HepG2 (cell line): Measurements from ENCODE around the gene MPLKIP. TPM values are rescaled to one million over a fixed set of nuclear protein-coding genes. Genes with fewer than 3 reads are reported as not detected.

Source experiments
- ATAC-seq: fragments of 200-7000 bp; cut with Tn5 transposase; 3 replicates; pipeline ENCODE4 v1.9.1; 2020; ENCODE audit warnings: mild to moderate bottlenecking, moderate library complexity
- BruUV-seq: library from RNA; stranded (reverse); fragments of 400-500 nt; replicated peaks from 2 replicates; lab custom pipeline; 2021; lab: Mats Ljungman, UMichigan
- CTCF ChIA-PET: fragments of 300-600 bp; formaldehyde crosslinking; extraction: SDS; loops from one replicate; lab custom pipeline; 2021; ENCODE audit warnings: low total read pairs, inconsistent platforms, low intra/inter-chr PET ratio; lab: Yijun Ruan, JAX
- POLR2A ChIA-PET: fragments of 350-600 bp; sonication (Branson Sonifier 250); formaldehyde crosslinking; loops from one replicate; lab custom pipeline; 2020; ENCODE audit warnings: antibody characterized with exemption, inconsistent platforms; lab: Yijun Ruan, JAX
- DNase-seq: peaks from one replicate; pipeline ENCODE4 v3.0.0-alpha.2; 2015; ENCODE audit warnings: low spot score
- FAIRE-seq: peaks from 3 replicates; lab custom pipeline; 2011; peaks lifted over from hg19 to GRCh38; lab: Jason Lieb, UNC
- H2AFZ ChIP-seq: one replicate; pipeline ENCODE4 v1.6.1; 2011; ENCODE audit warnings: low read length, inconsistent platforms
- H3K27ac ChIP-seq: fragments of 300-600 bp; 3 replicates; pipeline ENCODE4 v1.8.0; 2011; ENCODE audit warnings: mixed run types, mild to moderate bottlenecking, mixed read lengths, low read length, inconsistent platforms; ENCODE audit not compliant: insufficient read depth; ENCODE audit errors: extremely low read length
- H3K27me3 ChIP-seq, 2 experiments: fragments of 200-600 bp in 1 of 2; 2 replicates in 1 of 2; 3 replicates in 1 of 2; pipeline versions ENCODE4 v1.6.0 to v1.8.0; 2011; ENCODE audit warnings: low read length in 2 of 2, mild to moderate bottlenecking in 2 of 2, moderate library complexity in 2 of 2, inconsistent platforms in 1 of 2; ENCODE audit not compliant: insufficient read depth in 2 of 2, control insufficient read depth in 1 of 2
- H3K36me3 ChIP-seq, 2 experiments: fragments of 200-600 bp in 1 of 2; replicated peaks in 1 of 2; 2 replicates in 1 of 2; 3 replicates in 1 of 2; pipeline versions ENCODE4 v1.5.1 to v1.8.0; 2011; ENCODE audit warnings: low read length in 2 of 2, inconsistent platforms in 1 of 2; ENCODE audit not compliant: insufficient read depth in 2 of 2, control insufficient read depth in 1 of 2
- H3K4me1 ChIP-seq: 2 replicates; pipeline ENCODE4 v1.5.1; 2012; ENCODE audit warnings: low read length, inconsistent platforms; ENCODE audit not compliant: insufficient read depth
- H3K4me2 ChIP-seq: 2 replicates; pipeline ENCODE4 v1.6.0; 2011; ENCODE audit warnings: low read depth, low read length, inconsistent platforms
- H3K4me3 ChIP-seq, 3 experiments: fragments of 200-600 bp in 1 of 3; sonication (generic), shearing (Covaris generic) in 1 of 3; replicated peaks in 1 of 3; 2 replicates each; pipeline ENCODE4 v1.5.1; 2011 to 2016; ENCODE audit warnings: low read length in 3 of 3, inconsistent platforms in 2 of 3, low read depth in 2 of 3, mild to moderate bottlenecking in 2 of 3, control low read depth in 1 of 3, mixed read lengths in 1 of 3; ENCODE audit not compliant: insufficient read depth in 1 of 3
- H3K79me2 ChIP-seq: one replicate; pipeline ENCODE4 v1.6.1; 2011; ENCODE audit warnings: low read length, inconsistent platforms; ENCODE audit not compliant: insufficient read depth
- H3K9ac ChIP-seq: 2 replicates; pipeline ENCODE4 v1.6.0; 2011; ENCODE audit warnings: mild to moderate bottlenecking, low read depth, low read length, inconsistent platforms; ENCODE audit not compliant: insufficient read depth
- H3K9me3 ChIP-seq: 2 replicates; pipeline ENCODE4 v1.5.1; 2012; ENCODE audit warnings: mild to moderate bottlenecking, low read length
- H4K20me1 ChIP-seq: 2 replicates; pipeline ENCODE4 v1.6.0; 2011; ENCODE audit warnings: inconsistent platforms, mild to moderate bottlenecking, low read length, moderate library complexity; ENCODE audit not compliant: insufficient read depth
- BRD4 ChIP-seq: sonication (generic); formaldehyde crosslinking; IDR thresholded peaks from 2 replicates; pipeline ENCODE4 v1.4.0; 2020; ENCODE audit warnings: missing genetic modification reagents
- E2F2 ChIP-seq: sonication (generic); formaldehyde crosslinking; IDR thresholded peaks from 2 replicates; pipeline ENCODE4 v1.4.0; 2020; ENCODE audit warnings: missing genetic modification reagents, borderline replicate concordance
- GATAD2A ChIP-seq: IDR thresholded peaks from 2 replicates; pipeline ENCODE4 v1.6.1; 2016
- HNRNPL ChIP-seq: fragments of 200-400 bp; formaldehyde crosslinking; IDR thresholded peaks from 2 replicates; pipeline ENCODE4 v1.6.1; 2017; ENCODE audit warnings: mild to moderate bottlenecking, low read depth, low read length
- HOXA3 ChIP-seq: sonication (generic); formaldehyde crosslinking; IDR thresholded peaks from 2 replicates; pipeline ENCODE4 v1.5.0; 2020; ENCODE audit warnings: missing genetic modification reagents
- SP5 ChIP-seq: IDR thresholded peaks from 2 replicates; pipeline ENCODE4 v1.6.1; 2016; ENCODE audit warnings: low read depth, borderline replicate concordance
- U2AF1 ChIP-seq: fragments of 200-400 bp; formaldehyde crosslinking; optimal IDR thresholded peaks from 2 replicates; pipeline ENCODE3; 2017; ENCODE audit warnings: mild to moderate bottlenecking, low read depth, low read length
- ZBTB21 ChIP-seq: sonication (generic); formaldehyde crosslinking; IDR thresholded peaks from 2 replicates; pipeline ENCODE4 v1.4.0; 2020; ENCODE audit warnings: missing genetic modification reagents
- ZFP36 ChIP-seq: fragments of 150-350 bp; IDR thresholded peaks from 2 replicates; pipeline ENCODE4 v1.6.1; 2018; ENCODE audit warnings: borderline replicate concordance, low read length, low read depth; ENCODE audit not compliant: partially characterized antibody
- ZKSCAN5 ChIP-seq: sonication (generic); formaldehyde crosslinking; IDR thresholded peaks from 2 replicates; pipeline ENCODE4 v1.5.1; 2020; ENCODE audit warnings: mild to moderate bottlenecking, missing genetic modification reagents
- ZZZ3 ChIP-seq: sonication (generic); formaldehyde crosslinking; IDR thresholded peaks from 2 replicates; pipeline ENCODE4 v1.4.0; 2020; ENCODE audit warnings: missing genetic modification reagents, mild to moderate bottlenecking, borderline replicate concordance
- WGBS: methylation state at CpG from one replicate; pipeline ENCODE4 v1.1.6; 2017; ENCODE audit warnings: low lambda C conversion rate; 5-methylcytosine and 5-hydroxymethylcytosine counted together
- in situ Hi-C: cut with HindIII; loops from 2 replicates; pipeline ENCODE4 v1.10.0; 2017; ENCODE audit warnings: low pct_unique_long_range_greater_than_20kb; ENCODE audit not compliant: extremely low pct_ligation_motif_present
- intact Hi-C: fragments of 100-400 bp; cut with micrococcal nuclease; formaldehyde crosslinking; loops from one replicate; pipeline ENCODE4 v1.10.0; 2022; ENCODE audit not compliant: unreplicated experiment
- polyA plus RNA-seq, 8 experiments: library from polyadenylated mRNA; depleted of rRNA in 3 of 8; stranded (reverse) in 7 of 8; unstranded in 1 of 8; fragments of >200 nt; fragmentation: Illumina TruSeq in 4 of 8; extraction: Trizol in 4 of 8; gene quantifications; 2 replicates each; pipeline versions ENCODE4 v1.2.1 to v1.2.3, GENCODE V29; 2011 to 2016; ENCODE audit warnings: low read depth in 4 of 8, missing spikeins in 1 of 8, mixed read lengths in 1 of 8; ENCODE audit not compliant: insufficient read depth in 1 of 8
- total RNA-seq, 5 experiments: library from RNA; depleted of rRNA; stranded (reverse); fragments of >200 nt; fragmentation: Illumina TruSeq; extraction: Trizol; gene quantifications; 2 replicates each; pipeline ENCODE4 v1.2.3, GENCODE V29; 2016; ENCODE audit warnings: low read depth in 1 of 5
- TF ChIP-seq, protein P1 (sequence below): sonication (generic); formaldehyde crosslinking; conservative IDR thresholded peaks from 2 replicates; pipeline ENCODE4 v1.5.0; 2020; ENCODE audit warnings: missing genetic modification reagents
- TF ChIP-seq, protein P2 (sequence below): sonication (generic); formaldehyde crosslinking; IDR thresholded peaks from 2 replicates; pipeline ENCODE4 v1.4.0; 2020; ENCODE audit warnings: missing genetic modification reagents

Gene MPLKIP
- total and polyA plus RNA-seq, 2 of the 13 experiments (the other 11 are each of a cell fraction or from before 2014, with no cell fraction given): 40.1 to 45.7 TPM

DNA sequence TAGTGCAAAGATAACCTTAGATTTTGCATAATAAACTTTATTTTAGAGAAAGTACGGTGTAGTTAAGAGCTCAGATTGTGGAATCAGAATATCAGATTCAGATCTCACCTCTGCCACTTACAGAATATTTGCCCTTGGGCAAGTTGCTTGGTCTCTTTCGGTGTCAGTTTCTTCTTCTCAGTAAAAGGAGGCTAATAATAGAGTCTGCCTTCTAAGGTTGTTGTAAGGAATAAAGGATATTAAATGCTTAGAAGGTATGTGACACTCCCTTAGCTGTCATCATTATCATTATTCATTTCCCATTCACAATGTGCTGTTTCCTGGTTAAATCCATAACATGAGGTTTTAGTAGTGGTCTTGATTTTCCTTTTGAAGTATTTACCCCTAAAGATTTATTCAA lies 42.2 kb downstream of the MPLKIP start:
- Histone ChIP-seq H3K9ac (no peak overlapping the region), H3K79me2 (no peaks in the 10 kb centered on the region), H3K27ac (no peak overlapping the region), H3K4me2 (no peak overlapping the region), H4K20me1 (no peaks in the 10 kb centered on the region), H3K27me3 (no peaks in the 10 kb centered on the region), H3K4me3 (no peak overlapping the region), H2AFZ (no peak overlapping the region), H3K9me3 (no peaks in the 10 kb centered on the region), H3K36me3 (peaks cover 7 to 47% of the 10 kb centered on the region in 2 experiments), H3K4me1 (peaks cover 39% of the 10 kb centered on the region)
- ATAC-seq (no peak), DNase-seq (no peak), FAIRE-seq (no peak)
- BruUV-seq: no TSS peak
- 95% methylated on average over 2 of the region's 2 CpGs for WGBS
- ChIA-PET CTCF (no interaction called here), POLR2A (no interaction called here)
- intact Hi-C loops: no loop called here
- in situ Hi-C loops: no loop called here
- TF ChIP-seq, protein P1, sequence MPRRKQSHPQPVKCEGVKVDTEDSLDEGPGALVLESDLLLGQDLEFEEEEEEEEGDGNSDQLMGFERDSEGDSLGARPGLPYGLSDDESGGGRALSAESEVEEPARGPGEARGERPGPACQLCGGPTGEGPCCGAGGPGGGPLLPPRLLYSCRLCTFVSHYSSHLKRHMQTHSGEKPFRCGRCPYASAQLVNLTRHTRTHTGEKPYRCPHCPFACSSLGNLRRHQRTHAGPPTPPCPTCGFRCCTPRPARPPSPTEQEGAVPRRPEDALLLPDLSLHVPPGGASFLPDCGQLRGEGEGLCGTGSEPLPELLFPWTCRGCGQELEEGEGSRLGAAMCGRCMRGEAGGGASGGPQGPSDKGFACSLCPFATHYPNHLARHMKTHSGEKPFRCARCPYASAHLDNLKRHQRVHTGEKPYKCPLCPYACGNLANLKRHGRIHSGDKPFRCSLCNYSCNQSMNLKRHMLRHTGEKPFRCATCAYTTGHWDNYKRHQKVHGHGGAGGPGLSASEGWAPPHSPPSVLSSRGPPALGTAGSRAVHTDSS (CRISPR knock-in tag): no peak
- TF ChIP-seq HOXA3 (CRISPR knock-in tag): no peak
- no peak for TF ChIP-seq U2AF1
- TF ChIP-seq ZZZ3: no peak
- TF ChIP-seq SP5 (CRISPR knock-in tag): no peak
- no peak for TF ChIP-seq GATAD2A (CRISPR knock-in tag)
- TF ChIP-seq ZFP36: no peak
- TF ChIP-seq, protein P2, sequence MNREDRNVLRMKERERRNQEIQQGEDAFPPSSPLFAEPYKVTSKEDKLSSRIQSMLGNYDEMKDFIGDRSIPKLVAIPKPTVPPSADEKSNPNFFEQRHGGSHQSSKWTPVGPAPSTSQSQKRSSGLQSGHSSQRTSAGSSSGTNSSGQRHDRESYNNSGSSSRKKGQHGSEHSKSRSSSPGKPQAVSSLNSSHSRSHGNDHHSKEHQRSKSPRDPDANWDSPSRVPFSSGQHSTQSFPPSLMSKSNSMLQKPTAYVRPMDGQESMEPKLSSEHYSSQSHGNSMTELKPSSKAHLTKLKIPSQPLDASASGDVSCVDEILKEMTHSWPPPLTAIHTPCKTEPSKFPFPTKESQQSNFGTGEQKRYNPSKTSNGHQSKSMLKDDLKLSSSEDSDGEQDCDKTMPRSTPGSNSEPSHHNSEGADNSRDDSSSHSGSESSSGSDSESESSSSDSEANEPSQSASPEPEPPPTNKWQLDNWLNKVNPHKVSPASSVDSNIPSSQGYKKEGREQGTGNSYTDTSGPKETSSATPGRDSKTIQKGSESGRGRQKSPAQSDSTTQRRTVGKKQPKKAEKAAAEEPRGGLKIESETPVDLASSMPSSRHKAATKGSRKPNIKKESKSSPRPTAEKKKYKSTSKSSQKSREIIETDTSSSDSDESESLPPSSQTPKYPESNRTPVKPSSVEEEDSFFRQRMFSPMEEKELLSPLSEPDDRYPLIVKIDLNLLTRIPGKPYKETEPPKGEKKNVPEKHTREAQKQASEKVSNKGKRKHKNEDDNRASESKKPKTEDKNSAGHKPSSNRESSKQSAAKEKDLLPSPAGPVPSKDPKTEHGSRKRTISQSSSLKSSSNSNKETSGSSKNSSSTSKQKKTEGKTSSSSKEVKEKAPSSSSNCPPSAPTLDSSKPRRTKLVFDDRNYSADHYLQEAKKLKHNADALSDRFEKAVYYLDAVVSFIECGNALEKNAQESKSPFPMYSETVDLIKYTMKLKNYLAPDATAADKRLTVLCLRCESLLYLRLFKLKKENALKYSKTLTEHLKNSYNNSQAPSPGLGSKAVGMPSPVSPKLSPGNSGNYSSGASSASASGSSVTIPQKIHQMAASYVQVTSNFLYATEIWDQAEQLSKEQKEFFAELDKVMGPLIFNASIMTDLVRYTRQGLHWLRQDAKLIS (CRISPR knock-in tag): no peak
- TF ChIP-seq E2F2 (CRISPR knock-in tag): no peak
- no peak for TF ChIP-seq ZBTB21
- TF ChIP-seq HNRNPL: no peak
- no peak for TF ChIP-seq BRD4
- TF ChIP-seq ZKSCAN5 (CRISPR knock-in tag): no peak
